A549 treated with CORT108297 at 1 μM for 4 hours (cell line): ENCODE measurements around the gene CFAP77. TPM values are rescaled to one million over a fixed set of nuclear protein-coding genes. Genes with fewer than 3 reads are reported as not detected.

Experiments
- total RNA-seq: library from RNA; stranded (reverse); fragments of 200-300 nt; extraction: Qiagen RNA extraction; gene quantifications from 5 replicates; pipeline ENCODE4 v1.2.3, GENCODE V29; 2022

CFAP77 gene
- 0.06 to 0.24 TPM (median 0.22 TPM) in 3 of 5 replicates, not detected in the others for total RNA-seq

GRCh38 chr9:132409828-132410528 lies at the start of gene CFAP77:
CFAP77 (plus strand) TSS chr9:132410211; CDS start chr9:132410272, 61 bp downstream.

DNA sequence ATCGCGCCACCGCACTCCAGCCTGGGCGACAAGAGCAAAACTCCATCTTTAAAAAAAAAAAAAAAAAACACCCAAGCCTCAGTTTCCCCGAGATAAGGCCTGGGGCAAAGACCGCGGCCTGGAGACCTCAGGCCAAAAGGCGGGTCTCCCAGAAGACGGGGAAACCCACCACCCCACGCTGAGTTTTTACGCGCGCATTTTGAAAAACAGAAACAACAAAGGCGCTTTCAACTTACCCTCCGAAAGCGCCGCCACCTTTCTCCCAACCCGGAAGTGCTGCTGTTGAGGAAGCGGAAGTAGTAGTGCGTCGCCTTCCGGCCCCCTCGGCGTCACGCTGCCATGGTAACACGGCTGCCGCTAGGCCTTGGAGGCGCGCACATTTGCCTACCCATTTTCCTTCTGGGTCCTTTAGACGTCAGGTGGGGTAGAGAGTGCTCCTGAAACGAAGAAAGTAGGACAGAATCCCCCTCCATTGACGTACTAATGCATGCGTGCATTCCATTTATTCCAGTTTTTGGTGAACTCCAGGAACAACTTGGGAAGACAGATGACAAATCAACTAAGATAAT lies 3.4 kb upstream of the CFAP77 start, which contains the start of gene TTF1:
TSS of gene TTF1 (minus strand) at position 287 of the 569 bp plus-strand sequence. CDS start 4,019 bp downstream, outside the sequence.

DNA sequence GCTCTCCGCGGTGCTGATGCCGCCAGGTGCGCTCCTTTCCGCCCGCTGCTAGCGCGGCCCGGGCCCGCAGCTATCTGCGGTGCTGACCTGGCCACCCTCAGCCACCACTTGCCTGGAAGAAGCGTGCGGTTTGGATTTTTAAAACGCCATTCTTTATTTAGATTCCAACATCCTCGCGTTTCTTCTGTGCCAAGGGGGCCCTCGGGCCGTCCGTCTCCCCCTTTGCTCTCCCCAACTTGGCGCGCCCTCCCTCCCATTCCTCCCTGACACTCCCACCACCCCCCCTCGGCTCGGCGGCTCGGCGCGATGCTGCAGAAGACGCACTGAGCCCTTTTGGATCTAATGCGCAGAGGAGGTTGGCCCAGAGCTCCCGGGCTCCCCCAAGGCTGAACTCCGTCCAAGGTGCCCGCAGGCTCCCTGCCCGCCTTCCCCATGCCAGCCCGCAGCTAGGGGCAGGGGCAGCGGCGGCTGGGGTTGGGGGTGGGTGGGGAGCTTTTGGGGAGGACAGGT lies 172.3 kb downstream of the CFAP77 start, which contains the start of gene BARHL1:
TSS of gene BARHL1 (plus strand) at position 331 of the 510 bp plus-strand sequence. CDS start 192 bp downstream, outside the sequence.

Other genes starting within 250 kb of the CFAP77 start
- gene NTNG2, start 248.2 kb upstream of the CFAP77 start, total RNA-seq = 1.6 to 2.4 TPM (median 1.9 TPM) in 5 replicates
- gene SETX, start 55.2 kb upstream of the CFAP77 start, total RNA-seq = 19.5 to 23.9 TPM (median 20.2 TPM) in 5 replicates
- gene TTF1, start 3.4 kb upstream of the CFAP77 start, total RNA-seq = 14.2 to 17.1 TPM (median 15.0 TPM) in 5 replicates
- gene BARHL1, start 172.4 kb downstream of the CFAP77 start, total RNA-seq = 0.03 TPM in 1 of 5 replicates, not detected in the others